NB4 (cell line): Measurements from ENCODE around the gene PRSS48.

ENCODE experiments used
- CTCF ChIP-seq: IDR thresholded peaks from one replicate; pipeline ENCODE4 v1.5.1; 2012; ENCODE audit warnings: low read depth, low read length
- MAX ChIP-seq: IDR thresholded peaks from 2 replicates; pipeline ENCODE4 v1.6.1; 2011; ENCODE audit warnings: low read depth, low read length
- MYC ChIP-seq: IDR thresholded peaks from 2 replicates; pipeline ENCODE4 v1.6.1; 2011; ENCODE audit warnings: low read depth, low read length
- POLR2A ChIP-seq: IDR thresholded peaks from 2 replicates; pipeline ENCODE4 v1.6.1; 2011; ENCODE audit warnings: mild to moderate bottlenecking; ENCODE audit not compliant: insufficient read length; ENCODE audit errors: extremely low read depth

GRCh38 chr4:151267822-151268535 is 9.0 kb upstream of the PRSS48 start:
- no peak for TF ChIP-seq CTCF
- no peak for TF ChIP-seq MAX
- TF ChIP-seq POLR2A, result no peak
- no peak for TF ChIP-seq MYC
